ENCODE results near the gene RNF19B. TPM values are rescaled to one million over a fixed set of nuclear protein-coding genes. Genes with fewer than 3 reads are reported as not detected.

Gene RNF19B
- total and polyA plus RNA-seq, 2 of the 8 experiments (the other 6 are each of a cell fraction or from before 2014, with no cell fraction given) = 9.2 to 11.2 TPM

DNA sequence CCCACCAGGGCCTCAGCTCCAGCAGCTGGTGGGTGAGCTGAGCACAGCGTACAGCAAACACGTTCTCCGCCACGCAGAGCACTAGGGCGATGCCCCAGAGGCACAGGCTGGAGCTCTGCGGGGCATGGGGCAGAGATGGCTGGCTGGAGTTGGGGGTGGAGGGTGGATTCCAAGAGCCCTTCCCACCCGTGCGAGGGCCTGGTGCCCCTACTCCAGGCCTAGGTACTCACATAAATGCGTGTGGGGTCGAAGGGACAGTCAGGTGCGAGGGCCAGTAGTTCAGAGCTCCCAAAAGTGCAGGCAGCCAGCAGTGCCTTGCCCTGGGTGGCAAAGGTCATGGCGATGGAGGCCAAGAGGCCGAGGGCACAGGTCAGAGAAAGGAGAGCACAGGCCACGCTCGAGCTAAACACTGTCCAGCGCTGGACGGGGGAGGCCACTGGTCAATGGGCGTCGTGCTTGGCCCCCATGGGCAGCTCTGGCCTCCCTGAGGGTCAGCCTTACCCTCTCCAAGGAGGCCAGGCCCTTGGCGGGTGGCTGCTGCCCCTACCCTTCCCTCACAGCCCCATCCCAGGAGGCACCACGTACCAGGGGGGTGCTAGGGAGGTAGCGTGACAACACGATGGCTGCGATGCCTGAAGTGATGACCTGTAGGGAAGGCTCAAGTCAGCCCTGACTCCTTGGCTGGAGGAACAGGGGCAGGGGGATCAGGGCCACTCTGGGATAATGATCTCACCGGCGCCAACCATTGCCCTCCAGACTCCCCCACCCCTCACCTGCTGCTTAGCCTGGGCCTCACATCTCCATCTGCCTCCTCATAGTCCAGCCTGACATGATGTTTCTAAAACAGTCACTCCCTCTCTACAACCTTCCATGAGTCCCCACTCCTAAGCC lies 69.0 kb downstream of the RNF19B start (continued):
- TF ChIP-seq HDAC2 (IDR thresholded peaks at IDR 0.05; ENCODE audit: borderline replicate concordance in 1 of 2, low read depth in 2 of 2, low read length in 2 of 2) (no peak), RFX5 (IDR thresholded peaks at IDR 0.05; ENCODE audit: borderline replicate concordance, low read depth, low read length) (no peak), TAF1 (IDR thresholded peaks at IDR 0.05; ENCODE audit: low read depth, low read length) (no peak), KDM4A (IDR thresholded peaks at IDR 0.05; ENCODE audit: low read depth, low read length, severe bottlenecking) (no peak)
